CD4-positive, alpha-beta T cell treated with Interleukin-15 for 4 hours (primary cell): ENCODE results near the gene PAK2.
A peak's percentile ranks its signal among the peaks of the same experiment; 100 is the strongest.
"Not testable (repeated sequence)": the region's sequence is repeated elsewhere in the genome, so short reads cannot be mapped to it uniquely, and the experiment has no call there.

Experiments used
- DNase-seq: peaks from one replicate; pipeline ENCODE4 v3.0.0-alpha.2; 2020; ENCODE audit warnings: low spot score

Gene PAK2

GRCh38 chr3:196843435-196844110, 103.9 kb downstream of the PAK2 start:
- DNase-seq = no peak

DNA sequence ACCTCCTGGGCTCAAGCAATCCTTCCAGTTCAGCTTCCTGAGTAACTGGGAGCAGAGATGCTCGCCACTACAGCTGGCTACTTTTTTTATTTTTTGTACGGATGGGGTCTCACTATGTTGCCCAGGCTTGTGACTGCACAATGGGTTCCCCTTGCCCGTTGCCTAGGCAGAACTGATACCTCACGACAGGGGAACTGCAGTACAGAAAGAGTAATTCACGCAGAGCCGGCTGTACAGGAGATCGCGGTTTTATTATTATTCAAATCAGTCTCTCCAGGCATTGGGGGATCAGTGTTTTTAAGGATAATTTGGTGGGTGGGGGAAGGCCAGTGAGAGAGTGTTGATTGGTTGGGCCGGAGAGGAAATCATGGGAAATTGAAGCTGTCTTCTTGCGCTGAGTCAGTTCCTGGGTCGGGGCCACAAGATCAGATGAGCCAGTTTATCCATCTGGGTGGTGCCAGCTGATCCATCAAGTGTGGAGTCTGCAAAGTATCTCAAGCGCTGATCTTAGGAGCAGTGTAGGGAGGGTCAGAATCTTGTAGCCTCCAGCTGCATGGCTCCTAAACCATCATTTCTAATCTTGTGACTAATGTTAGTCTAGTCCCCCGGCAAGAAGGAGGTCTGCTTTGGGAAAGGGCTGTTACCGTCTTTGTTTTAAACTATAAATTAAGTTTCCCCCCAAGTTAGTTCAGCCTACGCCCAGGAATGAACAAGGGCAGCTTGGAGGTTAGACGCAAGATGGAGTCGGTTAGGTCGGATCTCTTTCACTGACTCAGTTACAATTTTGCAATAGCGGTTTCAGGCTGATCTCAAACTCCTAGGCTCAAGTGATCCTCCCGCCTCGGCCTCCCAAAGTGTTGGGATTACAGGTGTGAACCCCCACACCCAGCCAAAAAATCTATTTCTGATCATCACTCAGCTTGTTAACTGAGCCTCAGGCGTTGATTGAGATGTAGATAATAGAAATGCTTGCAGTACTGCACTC, 104.9 kb downstream of the PAK2 start:
- DNase-seq = not testable (repeated sequence)

DNA sequence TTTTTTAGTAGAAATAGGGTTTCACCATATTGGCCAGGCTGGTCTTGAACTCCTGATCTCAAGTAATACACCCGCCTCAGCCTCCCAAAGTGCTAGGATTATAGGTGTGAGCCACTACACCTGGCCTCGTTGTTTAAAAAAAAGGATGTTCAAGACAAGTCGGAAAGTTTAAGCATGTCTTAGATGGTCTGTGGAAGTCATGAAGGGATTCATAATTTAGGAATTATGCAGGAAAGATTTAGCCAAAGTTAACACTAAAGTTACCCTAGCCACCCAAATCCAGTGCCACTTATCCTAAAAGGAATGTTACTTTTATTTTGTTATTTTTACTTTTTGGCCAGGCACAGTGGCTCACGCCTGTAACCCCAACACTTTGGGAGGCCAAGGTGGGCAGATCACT, 108.7 kb downstream of the PAK2 start:
- not testable (repeated sequence) for DNase-seq

- no peak for DNase-seq
Observed at GRCh38 chr3:196849180-196849741, 109.6 kb downstream of the PAK2 start.

GRCh38 chr3:196863000-196863399, 123.3 kb downstream of the PAK2 start:
- not testable (repeated sequence) for DNase-seq

DNA sequence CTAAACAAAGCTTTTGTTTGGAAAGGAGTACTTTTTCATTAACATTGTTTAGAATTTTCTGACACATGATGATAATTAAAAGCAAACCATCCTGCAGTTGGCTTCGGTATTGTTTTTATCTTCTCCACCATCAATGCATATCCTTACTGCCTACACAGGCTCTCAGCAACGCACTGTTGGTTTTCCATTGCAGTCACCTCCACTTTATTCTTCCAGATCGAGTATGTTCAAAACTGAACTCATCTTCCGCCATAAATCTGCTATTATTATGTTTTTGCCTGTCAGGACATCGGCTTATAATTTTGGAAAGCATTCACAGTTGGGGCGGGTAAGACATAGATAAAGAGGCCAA, 127.5 kb downstream of the PAK2 start:
- DNase-seq = no peak

DNA sequence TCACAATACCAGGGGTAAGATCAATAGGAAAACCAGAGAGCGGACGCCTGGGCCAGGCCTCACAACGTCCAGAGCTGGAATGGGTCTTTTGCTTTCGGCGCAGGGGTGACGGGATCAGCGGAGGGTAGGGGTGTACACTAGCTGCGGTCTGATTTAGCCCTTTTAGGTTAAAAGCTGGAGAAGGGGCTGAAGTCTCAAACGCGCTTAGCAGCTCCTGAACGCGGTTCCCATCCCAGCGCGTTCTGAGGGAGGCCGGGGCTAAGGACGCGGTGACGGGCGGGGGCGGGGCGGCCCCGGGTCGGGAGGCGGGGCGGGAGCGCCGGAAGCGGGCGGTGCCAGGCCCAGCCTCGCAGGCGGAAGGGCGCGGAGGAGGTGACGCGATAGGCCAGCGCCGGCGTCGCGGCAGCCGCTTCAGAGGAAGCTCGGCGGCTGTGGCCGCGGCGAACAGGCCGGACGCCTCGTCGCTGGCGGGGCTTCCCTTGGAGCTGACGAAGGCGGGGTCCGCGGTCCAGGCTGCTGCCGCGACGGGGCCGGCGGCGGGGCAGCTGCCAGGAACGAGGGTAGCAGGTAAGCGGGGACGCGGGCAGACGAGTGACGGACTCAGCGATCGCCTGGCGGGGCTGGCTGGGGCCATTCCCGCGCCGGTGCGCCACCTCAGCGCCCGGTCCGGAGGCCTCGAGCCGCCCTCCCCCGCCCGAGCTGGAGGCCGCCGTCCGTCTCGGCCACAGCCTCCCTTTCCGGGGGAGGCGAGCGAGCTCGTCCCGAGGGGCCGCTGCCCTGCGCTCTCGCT, 128.0 kb downstream of the PAK2 start, which contains the start of gene SENP5:
TSS of gene SENP5 (plus strand) at position 414 of the 790 bp plus-strand sequence. CDS start 17,262 bp downstream, outside the sequence.
- peak; percentile 84 for DNase-seq

DNA sequence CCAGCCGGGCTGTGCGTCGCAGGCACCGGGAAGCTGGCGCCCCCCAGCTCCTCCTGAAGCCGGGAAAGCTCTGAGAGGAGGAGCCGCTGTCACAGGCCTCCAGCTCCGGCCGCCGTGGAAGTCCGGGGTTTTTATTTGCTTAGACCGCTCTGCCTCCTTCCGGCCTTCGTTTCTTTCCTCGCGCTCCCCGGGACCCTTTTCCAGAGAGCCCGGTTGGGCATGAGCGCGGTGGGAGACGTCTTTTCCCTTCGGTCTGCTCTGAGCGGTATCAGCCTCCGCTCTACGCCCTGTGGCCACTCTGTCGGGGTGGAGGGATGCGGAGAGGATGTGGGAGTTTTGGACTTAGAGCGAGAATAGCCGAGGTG, 128.6 kb downstream of the PAK2 start:
- no peak for DNase-seq

DNA sequence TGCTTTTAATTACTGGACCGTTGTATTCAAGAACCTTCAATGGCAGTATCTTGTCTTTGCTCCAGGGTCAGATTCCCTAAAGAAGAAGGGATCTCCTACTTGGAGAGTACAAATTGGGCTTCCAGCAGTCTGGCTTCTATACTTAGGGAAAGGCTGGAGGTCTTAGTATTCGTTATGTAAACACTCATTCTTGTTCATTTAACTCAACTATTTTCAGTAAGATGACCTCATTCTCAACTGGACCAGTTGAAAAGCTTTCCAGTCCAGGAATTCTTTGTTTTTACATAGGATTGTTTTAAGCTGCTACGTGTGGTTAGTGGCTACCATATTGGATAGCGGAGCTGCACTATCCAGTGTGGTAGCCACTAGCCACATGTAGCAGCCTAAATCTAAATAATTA, 132.7 kb downstream of the PAK2 start:
- no peak for DNase-seq

- not testable (repeated sequence) for DNase-seq
Observed at GRCh38 chr3:196874511-196875094, 134.9 kb downstream of the PAK2 start.

DNA sequence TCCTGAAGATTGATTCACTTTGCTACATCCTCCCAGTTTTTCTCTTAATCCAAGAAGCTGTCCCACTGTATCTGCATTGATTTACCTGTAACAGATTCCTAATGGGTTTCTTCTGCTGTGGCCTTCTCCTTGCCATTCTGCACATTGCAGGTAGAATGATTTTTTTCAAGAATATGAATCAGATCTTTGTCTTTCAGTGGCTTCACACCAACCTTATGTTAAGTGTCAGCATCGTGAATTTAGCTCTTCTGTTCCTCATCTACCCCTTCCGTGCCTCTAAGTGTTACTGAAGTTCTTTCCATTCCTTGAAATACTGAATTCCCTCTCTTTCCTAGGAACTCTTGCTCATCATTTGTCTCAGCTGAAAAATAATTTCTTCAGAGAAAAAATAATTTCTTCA, 135.6 kb downstream of the PAK2 start:
- no peak for DNase-seq
